Upper lobe of left lung (tissue), 6 donors: ENCODE measurements around the gene XXYLT1. TPM values are rescaled to one million over a fixed set of nuclear protein-coding genes. Genes with fewer than 3 reads are reported as not detected.

Experiments
- ATAC-seq, 2 donors: fragments of 200-7000 bp; cut with Tn5 transposase; one replicate each; pipeline ENCODE4 v1.9.1; 2022; ENCODE audit warnings: mild to moderate bottlenecking in 2 of 2, moderate library complexity in 2 of 2; ENCODE audit not compliant: low FRiP score in 2 of 2
- DNase-seq, 2 donors: peaks; one replicate each; pipeline ENCODE4 v3.0.0-alpha.2; 2019 to 2020
- H3K27ac ChIP-seq, 4 donors: fragments of 200-600 bp; sonication (generic); one replicate each; pipeline ENCODE4 v1.5.1; 2016 to 2019
- H3K27me3 ChIP-seq, 4 donors: fragments of 200-600 bp; sonication (generic); one replicate each; pipeline ENCODE4 v1.5.1; 2017 to 2019
- H3K36me3 ChIP-seq, 4 donors: fragments of 200-600 bp; sonication (generic); one replicate each; pipeline ENCODE4 v1.5.1; 2016 to 2019
- H3K4me1 ChIP-seq, 4 donors: fragments of 200-600 bp; sonication (generic); one replicate each; pipeline ENCODE4 v1.5.1; 2018 to 2019
- H3K4me3 ChIP-seq, 4 donors: fragments of 200-600 bp; sonication (generic); one replicate each; pipeline ENCODE4 v1.5.1; 2017 to 2019; ENCODE audit warnings: mild to moderate bottlenecking in 2 of 4, moderate library complexity in 1 of 4
- H3K9me3 ChIP-seq, 4 donors: fragments of 200-600 bp; sonication (generic); one replicate each; pipeline ENCODE4 v1.5.1; 2018 to 2019
- EP300 ChIP-seq, 4 donors: sonication (generic); formaldehyde crosslinking; IDR thresholded peaks; one replicate each; pipeline ENCODE4 v1.5.1; 2017; ENCODE audit warnings: antibody characterized with exemption in 4 of 4, control low read depth in 2 of 4
- POLR2A ChIP-seq, 4 donors: fragments of 450-650 bp; IDR thresholded peaks; one replicate each; pipeline ENCODE4 v1.5.1; 2016 to 2017; ENCODE audit warnings: antibody characterized with exemption in 4 of 4, mild to moderate bottlenecking in 2 of 4
- POLR2AphosphoS5 ChIP-seq, 2 donors: sonication (generic); formaldehyde crosslinking; IDR thresholded peaks; one replicate each; pipeline ENCODE4 v1.5.1; 2017; ENCODE audit warnings: antibody characterized with exemption in 2 of 2
- WGBS, 2 donors: methylation state at CpG; one replicate each; pipeline ENCODE4 v1.1.5; 2017 to 2018; 5-methylcytosine and 5-hydroxymethylcytosine counted together
- total RNA-seq, 6 donors: library from RNA; depleted of rRNA in 4 of 6; stranded (reverse); fragments of >200 nt in 4 of 6; gene quantifications; one replicate each; pipeline versions ENCODE4 v1.1.0 to v1.2.1, GENCODE V29; 2016 to 2021
- TF ChIP-seq, protein P1 (sequence below), 6 experiments: fragments of 450-650 bp in 4 of 6; fragments of 200-600 bp in 2 of 6; sonication (generic) in 2 of 6; IDR thresholded peaks; one replicate each; pipeline ENCODE4 v1.5.1; 2016 to 2019; ENCODE audit warnings: antibody characterized with exemption in 6 of 6
- donor health status: DM: no; HTN: no; CAD: no; lungs with moderate emphysema.
- donor health status: DM: no; HTN: yes; CAD: no; lungs with severe emphysema.

XXYLT1 gene
- total RNA-seq, 6 donors from 2014 or later: 6.3 to 9.6 (median 8.6) TPM

DNA sequence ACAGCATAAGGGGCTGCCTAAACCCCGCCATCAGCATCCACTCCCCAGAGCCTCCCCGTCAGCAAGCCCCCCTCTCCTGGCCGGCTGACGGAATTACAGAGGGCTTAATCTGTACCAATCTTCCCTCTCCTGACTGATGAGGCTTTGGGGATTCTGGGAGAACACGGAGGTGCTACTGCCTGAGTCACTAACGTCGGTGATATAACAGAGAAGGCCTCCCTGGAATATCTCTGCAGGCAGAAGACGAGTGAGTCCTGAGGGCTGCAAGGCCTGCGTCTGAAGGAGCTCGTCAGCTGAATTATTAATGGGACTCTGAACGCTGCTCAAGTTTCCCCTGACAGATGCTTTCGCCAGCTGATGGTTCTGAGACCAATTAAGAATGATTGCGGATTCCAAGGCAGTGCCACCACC, 147.7 kb downstream of the XXYLT1 start:
- WGBS, 2 donors: 95% methylated on average over 13 of the region's 13 CpGs
- Histone ChIP-seq H3K27me3 (no peaks in the 10 kb centered on the region), H3K4me1 (peaks cover 0 to 10% (median 4%) of the 10 kb centered on the region in 4 donors), H3K9me3 (no peaks in the 10 kb centered on the region), H3K4me3 (no peak overlapping the region), H3K27ac (no peak overlapping the region), H3K36me3 (no peaks in the 10 kb centered on the region)
- ATAC-seq (no peak), DNase-seq (no peak)
- no peak for TF ChIP-seq POLR2AphosphoS5 (IDR thresholded peaks at IDR 0.05)

- no peak for ATAC-seq
- Histone ChIP-seq H3K36me3 (no peaks in the 10 kb centered on the region), H3K27me3 (no peaks in the 10 kb centered on the region), H3K27ac (no peak overlapping the region), H3K4me1 (peaks cover 0 to 20% (median 4%) of the 10 kb centered on the region in 4 donors), H3K9me3 (no peaks in the 10 kb centered on the region), H3K4me3 (no peak overlapping the region)
- no peak for TF ChIP-seq POLR2AphosphoS5 (IDR thresholded peaks at IDR 0.05)
- no peak for TF ChIP-seq EP300 (IDR thresholded peaks at IDR 0.05)
- TF ChIP-seq POLR2A (IDR thresholded peaks at IDR 0.05): no peak
- TF ChIP-seq, protein P1, sequence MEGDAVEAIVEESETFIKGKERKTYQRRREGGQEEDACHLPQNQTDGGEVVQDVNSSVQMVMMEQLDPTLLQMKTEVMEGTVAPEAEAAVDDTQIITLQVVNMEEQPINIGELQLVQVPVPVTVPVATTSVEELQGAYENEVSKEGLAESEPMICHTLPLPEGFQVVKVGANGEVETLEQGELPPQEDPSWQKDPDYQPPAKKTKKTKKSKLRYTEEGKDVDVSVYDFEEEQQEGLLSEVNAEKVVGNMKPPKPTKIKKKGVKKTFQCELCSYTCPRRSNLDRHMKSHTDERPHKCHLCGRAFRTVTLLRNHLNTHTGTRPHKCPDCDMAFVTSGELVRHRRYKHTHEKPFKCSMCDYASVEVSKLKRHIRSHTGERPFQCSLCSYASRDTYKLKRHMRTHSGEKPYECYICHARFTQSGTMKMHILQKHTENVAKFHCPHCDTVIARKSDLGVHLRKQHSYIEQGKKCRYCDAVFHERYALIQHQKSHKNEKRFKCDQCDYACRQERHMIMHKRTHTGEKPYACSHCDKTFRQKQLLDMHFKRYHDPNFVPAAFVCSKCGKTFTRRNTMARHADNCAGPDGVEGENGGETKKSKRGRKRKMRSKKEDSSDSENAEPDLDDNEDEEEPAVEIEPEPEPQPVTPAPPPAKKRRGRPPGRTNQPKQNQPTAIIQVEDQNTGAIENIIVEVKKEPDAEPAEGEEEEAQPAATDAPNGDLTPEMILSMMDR (IDR thresholded peaks at IDR 0.05): no peak
- 88 to 91% methylated on average over 4 of the region's 4 CpGs for WGBS, 2 donors
- DNase-seq: no peak
Measured at GRCh38 chr3:195122261-195122660, 148.7 kb downstream of the XXYLT1 start.

- Histone ChIP-seq H3K36me3 (no peaks in the 10 kb centered on the region), H3K9me3 (no peaks in the 10 kb centered on the region), H3K27ac (peak overlapping the region in 2 of 4 donors; percentile 32 to 46), H3K4me1 (peaks cover 2 to 20% (median 5%) of the 10 kb centered on the region in 4 donors), H3K4me3 (no peak overlapping the region), H3K27me3 (no peaks in the 10 kb centered on the region)
- TF ChIP-seq, protein P1 (IDR thresholded peaks at IDR 0.05): no peak
- no peak for TF ChIP-seq POLR2A (IDR thresholded peaks at IDR 0.05)
- TF ChIP-seq EP300 (IDR thresholded peaks at IDR 0.05): no peak
- no peak for TF ChIP-seq POLR2AphosphoS5 (IDR thresholded peaks at IDR 0.05)
- 93 to 100% methylated on average over 1 to 2 of the region's 2 CpGs for WGBS, 2 donors
- DNase-seq (no peak), ATAC-seq (no peak)
Measured at GRCh38 chr3:195120267-195120601, 150.7 kb downstream of the XXYLT1 start.

GRCh38 chr3:195119461-195120266, 151.3 kb downstream of the XXYLT1 start:
- WGBS, 2 donors: 67 to 82% methylated on average over 14 to 16 of the region's 16 CpGs
- ATAC-seq (no peak), DNase-seq (no peak)
- Histone ChIP-seq H3K9me3 (no peaks in the 10 kb centered on the region), H3K4me1 (peaks cover 2 to 20% (median 6%) of the 10 kb centered on the region in 4 donors), H3K36me3 (no peaks in the 10 kb centered on the region), H3K27ac (peak overlapping the region in 3 of 4 donors; percentile 11 to 46 (median 32)), H3K27me3 (no peaks in the 10 kb centered on the region), H3K4me3 (no peak overlapping the region)
- TF ChIP-seq EP300 (IDR thresholded peaks at IDR 0.05): no peak
- TF ChIP-seq, protein P1 (IDR thresholded peaks at IDR 0.05): no peak
- TF ChIP-seq POLR2A (IDR thresholded peaks at IDR 0.05): no peak
- TF ChIP-seq POLR2AphosphoS5 (IDR thresholded peaks at IDR 0.05): no peak

- Histone ChIP-seq H3K27ac (no peak overlapping the region), H3K9me3 (no peaks in the 10 kb centered on the region), H3K27me3 (no peaks in the 10 kb centered on the region), H3K4me3 (no peak overlapping the region), H3K36me3 (no peaks in the 10 kb centered on the region), H3K4me1 (peaks cover 2 to 20% (median 6%) of the 10 kb centered on the region in 4 donors)
- ATAC-seq: no peak
- no peak for DNase-seq
- 84 to 93% methylated on average over 13 of the region's 13 CpGs for WGBS, 2 donors
- TF ChIP-seq, protein P1 (IDR thresholded peaks at IDR 0.05): no peak
- TF ChIP-seq EP300 (IDR thresholded peaks at IDR 0.05) (no peak), POLR2A (IDR thresholded peaks at IDR 0.05) (no peak), POLR2AphosphoS5 (IDR thresholded peaks at IDR 0.05) (no peak)
Measured at GRCh38 chr3:195118671-195119070, 152.3 kb downstream of the XXYLT1 start.
